Kidney (tissue), 14 donors: ENCODE data around the gene AKAP1. TPM values are rescaled to one million over a fixed set of nuclear protein-coding genes. Genes with fewer than 3 reads are reported as not detected.

Source experiments
- DNase-seq, 5 donors: peaks; one replicate each; pipeline ENCODE4 v3.0.0-alpha.2; 2013 to 2020
- FAIRE-seq: peaks from 2 replicates; lab custom pipeline; 2012; peaks lifted over from hg19 to GRCh38; lab: Jason Lieb, UNC
- H3K27ac ChIP-seq, 2 donors: one replicate each; pipeline ENCODE4 v1.7.0; 2013; ENCODE audit warnings: low read depth in 2 of 2, low read length in 2 of 2, inconsistent platforms in 1 of 2
- H3K27me3 ChIP-seq: one replicate; pipeline ENCODE4 v1.7.1; 2013; ENCODE audit warnings: low read length, inconsistent platforms; ENCODE audit not compliant: control insufficient read depth, insufficient read depth
- H3K36me3 ChIP-seq, 3 donors: one replicate each; pipeline versions ENCODE4 v1.7.0 to v1.7.1; 2013; ENCODE audit warnings: low read length in 3 of 3, control low read depth in 1 of 3, inconsistent platforms in 1 of 3; ENCODE audit not compliant: insufficient read depth in 3 of 3, control insufficient read depth in 2 of 3
- H3K4me1 ChIP-seq, 3 donors: one replicate each; pipeline versions ENCODE4 v1.7.0 to v1.7.1; 2013; ENCODE audit warnings: low read length in 3 of 3, inconsistent platforms in 1 of 3, low read depth in 1 of 3; ENCODE audit not compliant: control insufficient read depth in 2 of 3, insufficient read depth in 2 of 3
- H3K4me3 ChIP-seq, 3 donors: one replicate each; pipeline versions ENCODE4 v1.7.0 to v1.8.1; 2013; ENCODE audit warnings: low read length in 3 of 3, control low read depth in 1 of 3, inconsistent platforms in 1 of 3
- H3K9ac ChIP-seq, 3 donors: one replicate each; pipeline versions ENCODE4 v1.7.0 to v1.7.1; 2013; ENCODE audit warnings: low read length in 3 of 3, control low read depth in 1 of 3, inconsistent platforms in 1 of 3
- H3K9me3 ChIP-seq, 3 donors: one replicate each; pipeline versions ENCODE4 v1.7.0 to v1.7.1; 2013; ENCODE audit warnings: low read length in 3 of 3, control low read depth in 1 of 3, inconsistent platforms in 1 of 3; ENCODE audit not compliant: control insufficient read depth in 2 of 3, insufficient read depth in 1 of 3
- CTCF ChIP-seq: IDR thresholded peaks from 3 replicates; pipeline ENCODE4 v1.5.1; 2012; ENCODE audit warnings: mild to moderate bottlenecking, moderate library complexity, borderline replicate concordance; ENCODE audit not compliant: insufficient read depth; ENCODE audit errors: extremely low read depth
- intact Hi-C: fragments of 100-400 bp; cut with DNase I; formaldehyde crosslinking; loops from one replicate; pipeline ENCODE4 v1.11.1; 2022
- polyA plus RNA-seq: library from polyadenylated mRNA; stranded (reverse); fragments of 350-450 nt; fragmentation: Illumina TruSeq; extraction: RNeasy Lipid Tissue Mini Kit (QIAGEN cat#74804); gene quantifications from one replicate; pipeline ENCODE4 v1.2.3, GENCODE V29; 2014; ENCODE audit warnings: low read depth, low replicate concordance; ENCODE audit not compliant: insufficient read depth
- total RNA-seq: library from RNA; stranded (reverse); fragmentation: NEBNext Ultra II Directional; extraction: Animal tissue kit (Norgen Biotek cat#: 25700); gene quantifications from one replicate; pipeline ENCODE4 v1.2.1, GENCODE V29; 2021
- donor health status: control.
- donor health status: control.
- donor health status: control.
- donor health status: control.
- donor health status: control.
- donor health status: DM: yes; HTN: yes; CAD: no.
- donor health status: Normal renal cell carcinoma (clear cell type).

The AKAP1 gene
- total and polyA plus RNA-seq, 2 donors from 2014 or later, result 24.6 to 46.8 TPM

GRCh38 chr17:57071991-57072944, 12.8 kb upstream of the AKAP1 start:
- Histone ChIP-seq H3K4me1 (no peaks in the 10 kb centered on the region), H3K4me3 (no peak overlapping the region), H3K27ac (no peak overlapping the region), H3K9me3 (no peaks in the 10 kb centered on the region), H3K36me3 (no peaks in the 10 kb centered on the region), H3K27me3 (no peaks in the 10 kb centered on the region), H3K9ac (no peak overlapping the region)
- FAIRE-seq (no peak), DNase-seq (no peak)
- intact Hi-C loops, result no loop called here
- TF ChIP-seq CTCF, result no peak

- no peak for FAIRE-seq
Observed at GRCh38 chr17:57073626-57074025, 11.4 kb upstream of the AKAP1 start.

GRCh38 chr17:57075193-57075592, 9.9 kb upstream of the AKAP1 start:
- no peaks in the 10 kb centered on the region for H3K27me3 ChIP-seq
- no peak for FAIRE-seq
- no peak for TF ChIP-seq CTCF

More at GRCh38 chr17:57073626-57074025, 11.4 kb upstream of the AKAP1 start:
- no peaks in the 10 kb centered on the region for H3K4me1 ChIP-seq
- H3K9ac ChIP-seq, result no peak overlapping the region
- intact Hi-C loops, result no loop called here
- DNase-seq, result no peak
- H3K36me3 ChIP-seq, result no peaks in the 10 kb centered on the region
- no peak overlapping the region for H3K4me3 ChIP-seq
- H3K27me3 ChIP-seq, result no peaks in the 10 kb centered on the region
- no peak overlapping the region for H3K27ac ChIP-seq
- H3K9me3 ChIP-seq, result no peaks in the 10 kb centered on the region
- no peak for TF ChIP-seq CTCF

More at GRCh38 chr17:57075193-57075592, 9.9 kb upstream of the AKAP1 start:
- Histone ChIP-seq H3K4me1 (no peaks in the 10 kb centered on the region), H3K27ac (no peak overlapping the region), H3K9ac (no peak overlapping the region), H3K36me3 (no peaks in the 10 kb centered on the region), H3K9me3 (no peaks in the 10 kb centered on the region), H3K4me3 (no peak overlapping the region)
- DNase-seq, result no peak
- intact Hi-C loops, result no loop called here
